Suprapubic skin (tissue), 4 donors: Measurements from ENCODE around the gene DPM2. TPM values are rescaled to one million over a fixed set of nuclear protein-coding genes. Genes with fewer than 3 reads are reported as not detected.

Source experiments
- DNase-seq, 2 donors: peaks; one replicate each; pipeline ENCODE4 v3.0.0-alpha.2; 2019; ENCODE audit warnings: low spot score in 2 of 2
- H3K27ac ChIP-seq: fragments of 200-600 bp; sonication (generic); one replicate; pipeline ENCODE4 v1.5.1; 2019
- H3K27me3 ChIP-seq: fragments of 200-600 bp; sonication (generic); one replicate; pipeline ENCODE4 v1.5.1; 2019
- H3K36me3 ChIP-seq: fragments of 200-600 bp; sonication (generic); one replicate; pipeline ENCODE4 v1.5.1; 2019
- H3K4me1 ChIP-seq: fragments of 200-600 bp; sonication (generic); one replicate; pipeline ENCODE4 v1.5.1; 2019
- H3K4me3 ChIP-seq: fragments of 200-600 bp; sonication (generic); one replicate; pipeline ENCODE4 v1.5.1; 2019; ENCODE audit warnings: mild to moderate bottlenecking
- H3K9me3 ChIP-seq: fragments of 200-600 bp; sonication (generic); one replicate; pipeline ENCODE4 v1.5.1; 2019
- EP300 ChIP-seq: sonication (generic); formaldehyde crosslinking; IDR thresholded peaks from one replicate; pipeline ENCODE4 v1.6.1; 2017; ENCODE audit warnings: antibody characterized with exemption
- POLR2A ChIP-seq, 2 donors: fragments of 450-650 bp; IDR thresholded peaks; one replicate each; pipeline ENCODE4 v1.6.1; 2017; ENCODE audit warnings: antibody characterized with exemption in 2 of 2, mild to moderate bottlenecking in 2 of 2, moderate library complexity in 2 of 2
- POLR2AphosphoS5 ChIP-seq, 3 donors: sonication (generic); formaldehyde crosslinking; IDR thresholded peaks; one replicate each; pipeline ENCODE4 v1.6.1; 2017; ENCODE audit warnings: antibody characterized with exemption in 3 of 3
- WGBS: methylation state at CpG from one replicate; pipeline ENCODE4 v1.1.5; 2018; 5-methylcytosine and 5-hydroxymethylcytosine counted together
- total RNA-seq, 4 donors: library from RNA; depleted of rRNA; stranded (reverse); fragments of >200 nt; gene quantifications; one replicate each; pipeline ENCODE4 v1.1.0, GENCODE V29; 2016
- TF ChIP-seq, protein P1 (sequence below), 2 donors: fragments of 200-600 bp in 1 of 2; fragments of 450-650 bp in 1 of 2; sonication (generic) in 1 of 2; IDR thresholded peaks; one replicate each; pipeline ENCODE4 v1.5.1; 2016 to 2019; ENCODE audit warnings: antibody characterized with exemption in 2 of 2, mild to moderate bottlenecking in 1 of 2, moderate library complexity in 1 of 2

Gene DPM2
- total RNA-seq, 4 donors from 2014 or later, result 19.4 to 39.7 (median 30.6) TPM

GRCh38 chr9:127904561-127905003 is 33.1 kb downstream of the DPM2 start:
- TF ChIP-seq, protein P1, sequence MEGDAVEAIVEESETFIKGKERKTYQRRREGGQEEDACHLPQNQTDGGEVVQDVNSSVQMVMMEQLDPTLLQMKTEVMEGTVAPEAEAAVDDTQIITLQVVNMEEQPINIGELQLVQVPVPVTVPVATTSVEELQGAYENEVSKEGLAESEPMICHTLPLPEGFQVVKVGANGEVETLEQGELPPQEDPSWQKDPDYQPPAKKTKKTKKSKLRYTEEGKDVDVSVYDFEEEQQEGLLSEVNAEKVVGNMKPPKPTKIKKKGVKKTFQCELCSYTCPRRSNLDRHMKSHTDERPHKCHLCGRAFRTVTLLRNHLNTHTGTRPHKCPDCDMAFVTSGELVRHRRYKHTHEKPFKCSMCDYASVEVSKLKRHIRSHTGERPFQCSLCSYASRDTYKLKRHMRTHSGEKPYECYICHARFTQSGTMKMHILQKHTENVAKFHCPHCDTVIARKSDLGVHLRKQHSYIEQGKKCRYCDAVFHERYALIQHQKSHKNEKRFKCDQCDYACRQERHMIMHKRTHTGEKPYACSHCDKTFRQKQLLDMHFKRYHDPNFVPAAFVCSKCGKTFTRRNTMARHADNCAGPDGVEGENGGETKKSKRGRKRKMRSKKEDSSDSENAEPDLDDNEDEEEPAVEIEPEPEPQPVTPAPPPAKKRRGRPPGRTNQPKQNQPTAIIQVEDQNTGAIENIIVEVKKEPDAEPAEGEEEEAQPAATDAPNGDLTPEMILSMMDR (IDR thresholded peaks at IDR 0.05), result no peak
- TF ChIP-seq POLR2AphosphoS5 (IDR thresholded peaks at IDR 0.05) (no peak), POLR2A (IDR thresholded peaks at IDR 0.05) (no peak), EP300 (no peak)
- no peaks in the 10 kb centered on the region for H3K9me3 ChIP-seq
- 35% methylated on average over 8 of the region's 12 CpGs for WGBS
- DNase-seq, result peak in 1 of 2 donors; percentile 67
- peak overlapping the region; percentile 19 for H3K4me3 ChIP-seq
- peak overlapping the region; percentile 81 for H3K27ac ChIP-seq
- H3K36me3 ChIP-seq, result no peaks in the 10 kb centered on the region
- H3K27me3 ChIP-seq, result no peaks in the 10 kb centered on the region
- H3K4me1 ChIP-seq, result peaks cover 51% of the 10 kb centered on the region

DNA sequence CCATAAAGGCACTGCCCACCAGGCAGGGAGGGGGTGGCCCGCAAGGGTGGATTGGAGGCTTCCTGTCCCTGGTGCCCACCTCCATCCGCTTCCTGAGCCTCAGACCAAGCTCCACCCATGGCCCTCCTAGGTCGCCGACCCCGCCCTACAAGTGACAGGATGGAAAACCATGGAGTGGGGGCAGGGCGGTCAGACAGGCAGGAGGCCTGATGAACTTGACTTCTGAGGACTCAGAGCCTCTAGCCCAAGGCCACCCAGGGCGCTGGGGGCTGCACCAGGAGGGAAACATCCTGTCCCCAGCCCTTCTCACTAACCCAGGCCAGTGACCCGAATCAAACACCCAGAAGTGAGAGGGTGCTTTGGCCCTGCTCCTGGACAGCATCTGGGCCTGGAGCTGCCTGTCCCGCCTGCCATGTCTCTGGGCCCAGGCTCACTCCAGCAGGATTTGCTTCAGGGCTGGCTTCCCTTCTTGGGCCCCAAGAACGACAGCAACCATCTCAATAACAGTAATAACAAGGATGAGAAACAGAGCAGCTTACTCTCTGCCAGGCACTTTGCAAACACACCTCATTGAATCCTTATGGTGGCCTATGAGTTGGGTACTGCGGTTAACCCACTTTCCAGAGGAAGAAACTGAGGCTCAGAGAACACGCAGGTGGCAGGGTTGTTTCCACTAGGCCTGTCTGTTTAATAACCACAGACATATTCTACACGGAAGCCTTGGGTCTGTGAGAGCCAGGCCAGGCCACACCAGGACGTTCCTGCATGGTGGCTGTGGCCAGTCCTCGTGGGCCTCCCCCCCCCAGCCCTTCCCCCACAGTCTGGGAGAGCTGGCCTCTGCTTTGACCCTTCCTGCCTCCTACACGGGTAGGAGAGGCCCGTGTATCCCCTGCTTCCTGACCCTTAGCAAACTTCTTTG is 33.8 kb downstream of the DPM2 start:
- DNase-seq, result peak in 1 of 2 donors; percentile 90

GRCh38 chr9:127899128-127899943 is 38.3 kb downstream of the DPM2 start, which contains the start of gene ST6GALNAC6:
ST6GALNAC6 (minus strand) TSS chr9:127899603; CDS start chr9:127897981, 1,622 bp downstream.
- peak in 1 of 2 donors; percentile 56 for TF ChIP-seq POLR2A (IDR thresholded peaks at IDR 0.05)
- TF ChIP-seq POLR2AphosphoS5 (IDR thresholded peaks at IDR 0.05), result no peak
- no peak for TF ChIP-seq EP300
- TF ChIP-seq, protein P1 (IDR thresholded peaks at IDR 0.05), result no peak
- Histone ChIP-seq H3K27ac (peak within 1 kb of the TSS; percentile 97), H3K4me3 (peak within 1 kb of the TSS; percentile 97), H3K27me3 (no peaks in the 10 kb centered on the region), H3K4me1 (peaks cover 52% of the 10 kb centered on the region), H3K36me3 (peaks cover 22% of the 10 kb centered on the region), H3K9me3 (no peaks in the 10 kb centered on the region)
- 0% methylated on average over 28 of the region's 89 CpGs for WGBS
- peak in 1 of 2 donors; percentile 72 for DNase-seq

More for the DNA sequence above, 33.8 kb downstream of the DPM2 start:
- H3K9me3 ChIP-seq, result no peaks in the 10 kb centered on the region
- H3K4me1 ChIP-seq, result peaks cover 54% of the 10 kb centered on the region
- H3K4me3 ChIP-seq, result peak overlapping the region; percentile 19
- 71% methylated on average over 11 of the region's 17 CpGs for WGBS
- H3K27ac ChIP-seq, result peak overlapping the region; percentile 81
- no peaks in the 10 kb centered on the region for H3K27me3 ChIP-seq
- TF ChIP-seq POLR2A (IDR thresholded peaks at IDR 0.05), result no peak
- peak in 1 of 3 donors; percentile 12 for TF ChIP-seq POLR2AphosphoS5 (IDR thresholded peaks at IDR 0.05)
- no peaks in the 10 kb centered on the region for H3K36me3 ChIP-seq

GRCh38 chr9:127898433-127899127 is 39.1 kb downstream of the DPM2 start:
- Histone ChIP-seq H3K36me3 (peaks cover 29% of the 10 kb centered on the region), H3K4me3 (peak overlapping the region; percentile 97), H3K4me1 (peaks cover 45% of the 10 kb centered on the region), H3K9me3 (no peaks in the 10 kb centered on the region), H3K27me3 (no peaks in the 10 kb centered on the region), H3K27ac (peak overlapping the region; percentile 97)
- TF ChIP-seq, protein P1 (IDR thresholded peaks at IDR 0.05), result no peak
- no peak for TF ChIP-seq EP300
- TF ChIP-seq POLR2AphosphoS5 (IDR thresholded peaks at IDR 0.05), result peak in 2 of 3 donors; percentile 38 to 58
- 19% methylated on average over 11 of the region's 32 CpGs for WGBS
- DNase-seq, result peak in 1 of 2 donors; percentile 85

DNA sequence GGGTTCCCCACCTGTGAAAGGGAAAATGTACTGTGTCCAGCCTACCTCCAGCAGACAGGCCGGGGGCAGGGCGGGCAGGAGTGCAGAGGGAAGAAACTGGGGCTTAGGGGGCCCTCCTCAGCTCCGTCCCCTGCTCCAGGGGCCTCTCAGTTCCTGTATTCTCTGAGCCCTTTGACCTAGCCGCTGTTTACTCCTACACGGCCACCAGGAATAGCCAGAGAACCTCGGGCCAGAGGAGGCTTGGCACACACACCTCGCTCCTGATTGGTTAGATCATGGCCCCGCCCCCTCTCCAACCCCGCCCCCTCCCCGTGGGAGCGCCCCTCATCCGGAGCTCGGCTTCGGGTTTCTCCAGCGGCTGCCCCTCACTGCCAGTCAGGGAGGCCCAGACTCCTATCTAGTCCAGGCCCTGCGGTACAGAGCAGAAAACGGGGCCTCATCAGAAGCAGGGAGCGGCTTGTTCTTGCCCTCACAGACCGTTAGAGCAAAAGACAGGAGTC is 40.4 kb downstream of the DPM2 start:
- peaks cover 8% of the 10 kb centered on the region for H3K9me3 ChIP-seq
- no peaks in the 10 kb centered on the region for H3K27me3 ChIP-seq
- peaks cover 42% of the 10 kb centered on the region for H3K36me3 ChIP-seq
- peaks cover 39% of the 10 kb centered on the region for H3K4me1 ChIP-seq
- TF ChIP-seq POLR2AphosphoS5 (IDR thresholded peaks at IDR 0.05) (no peak), EP300 (no peak), POLR2A (IDR thresholded peaks at IDR 0.05) (no peak)
- TF ChIP-seq, protein P1 (IDR thresholded peaks at IDR 0.05), result no peak
- 60% methylated on average over 2 of the region's 19 CpGs for WGBS
- peak overlapping the region; percentile 97 for H3K27ac ChIP-seq
- H3K4me3 ChIP-seq, result peak overlapping the region; percentile 97
- peak; percentile 88 to 94 for DNase-seq
